Muscle of arm (tissue), 12 donors: ENCODE measurements around the gene RAD51B. TPM values are rescaled to one million over a fixed set of nuclear protein-coding genes. Genes with fewer than 3 reads are reported as not detected.

Experiments
- DNase-seq: peaks from one replicate; pipeline ENCODE4 v3.0.0-alpha.2; 2013
- polyA plus RNA-seq, 12 donors: library from polyadenylated mRNA; unstranded; fragments of 120-200 nt; gene quantifications; one replicate each; pipeline ENCODE4 v1.2.1, GENCODE V29; 2013; ENCODE audit not compliant: insufficient read length in 12 of 12

The RAD51B gene
- polyA plus RNA-seq, 12 donors: 6.3 to 13.1 (median 9.7) TPM; not detected in 2

- no peak for DNase-seq
Observed at GRCh38 chr14:67831113-67831512, 11.5 kb downstream of the RAD51B start.

- DNase-seq: no peak
Observed at GRCh38 chr14:67833403-67833802, 13.8 kb downstream of the RAD51B start.

- no peak for DNase-seq
Observed at GRCh38 chr14:67835596-67835995, 16.0 kb downstream of the RAD51B start.

GRCh38 chr14:67837011-67837624 is 17.5 kb downstream of the RAD51B start:
- DNase-seq: peak; percentile 73

GRCh38 chr14:67846029-67846610 is 26.5 kb downstream of the RAD51B start:
- no peak for DNase-seq

GRCh38 chr14:67850066-67850830 is 30.7 kb downstream of the RAD51B start:
- DNase-seq: no peak

GRCh38 chr14:67851785-67852410 is 32.3 kb downstream of the RAD51B start:
- no peak for DNase-seq

GRCh38 chr14:67852926-67853604 is 33.5 kb downstream of the RAD51B start:
- DNase-seq: no peak

GRCh38 chr14:67853715-67854114 is 34.1 kb downstream of the RAD51B start:
- no peak for DNase-seq

- no peak for DNase-seq
Observed at GRCh38 chr14:67856827-67857226, 37.2 kb downstream of the RAD51B start.

- no peak for DNase-seq
Observed at GRCh38 chr14:67857778-67858350, 38.3 kb downstream of the RAD51B start.

GRCh38 chr14:67859169-67859749 is 39.7 kb downstream of the RAD51B start:
- no peak for DNase-seq

- no peak for DNase-seq
Observed at GRCh38 chr14:67863223-67863622, 43.6 kb downstream of the RAD51B start.

- no peak for DNase-seq
Observed at GRCh38 chr14:67875175-67876006, 55.8 kb downstream of the RAD51B start.

GRCh38 chr14:67879026-67879425 is 59.4 kb downstream of the RAD51B start:
- DNase-seq: no peak

GRCh38 chr14:67881225-67881624 is 61.6 kb downstream of the RAD51B start:
- DNase-seq: no peak

- DNase-seq: no peak
Observed at GRCh38 chr14:67882986-67883555, 63.5 kb downstream of the RAD51B start.

- DNase-seq: no peak
Observed at GRCh38 chr14:67883717-67884116, 64.1 kb downstream of the RAD51B start.

- DNase-seq: no peak
Observed at GRCh38 chr14:67886191-67886590, 66.6 kb downstream of the RAD51B start.

- DNase-seq: no peak
Observed at GRCh38 chr14:67887478-67887877, 67.9 kb downstream of the RAD51B start.
